ENCODE results near the gene GMNN.

- TF ChIP-seq CTCF (IDR thresholded peaks at IDR 0.05) (no peak), POLR2A (IDR thresholded peaks at IDR 0.05) (no peak)
These were observed 48.4 kb downstream of the GMNN start for GRCh38 chr6:24823185-24823584.
